GM18526 (cell line): Measurements from ENCODE around the gene ZNF587B.

ENCODE experiments used
- POLR2A ChIP-seq: IDR thresholded peaks from 3 replicates; pipeline ENCODE4 v1.6.1; 2011; ENCODE audit not compliant: insufficient read length; ENCODE audit errors: extremely low read depth

ZNF587B gene

GRCh38 chr19:57888560-57889231 lies 58.6 kb downstream of the ZNF587B start, which contains the start of gene ZNF814:
ZNF814 (minus strand) TSS chr19:57889037; CDS start chr19:57888802, 235 bp downstream.
- peak; percentile 65 for TF ChIP-seq POLR2A
